Measurements from ENCODE around the gene HBE1. TPM values are rescaled to one million over a fixed set of nuclear protein-coding genes. Genes with fewer than 3 reads are reported as not detected.
A peak's percentile ranks its signal among the peaks of the same experiment; 100 is the strongest.
"Not testable (repeated sequence)": the region's sequence is repeated elsewhere in the genome, so short reads cannot be mapped to it uniquely, and the experiment has no call there.

HBE1 gene
- total RNA-seq, 6 donors from 2014 or later = 2.5 to 3.0 TPM; not detected in 4

DNA sequence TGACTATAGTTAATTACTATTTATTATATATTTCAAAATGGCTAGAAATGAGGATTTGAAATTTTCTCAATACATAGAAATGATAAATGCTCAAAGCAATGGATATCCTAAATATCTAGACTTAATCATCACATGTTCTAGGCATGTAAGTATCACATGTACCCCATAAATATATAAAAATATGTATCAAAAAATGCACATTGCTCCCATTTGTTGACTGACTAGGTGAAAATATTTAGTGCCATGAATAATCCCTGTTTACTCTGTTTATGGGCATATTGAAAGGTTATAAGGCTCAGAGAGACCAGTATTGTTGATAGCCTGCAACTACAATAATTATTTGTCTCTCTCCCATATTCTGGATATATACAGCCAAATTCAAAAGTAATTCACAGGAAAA, 3.1 kb downstream of the HBE1 start:
- no peaks in the 10 kb centered on the region for H3K36me3 ChIP-seq

DNA sequence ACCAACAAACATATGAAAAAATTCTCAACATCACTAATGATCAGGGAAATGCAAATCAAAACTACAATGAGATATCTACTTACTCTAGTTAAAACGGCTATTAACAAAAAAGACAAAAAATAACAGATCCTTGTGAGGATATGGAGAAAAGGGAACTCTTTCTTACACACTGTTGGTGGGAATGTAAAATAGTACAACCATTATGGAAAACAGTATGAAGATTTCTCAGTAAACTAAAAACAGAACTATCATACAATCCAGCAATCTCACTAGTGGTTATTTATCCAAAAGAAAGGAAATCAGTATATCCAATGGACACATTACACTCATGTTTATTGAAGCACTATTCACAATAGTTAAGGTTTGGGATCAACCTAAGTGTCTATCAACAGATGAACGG, 3.9 kb downstream of the HBE1 start:
- no peaks in the 10 kb centered on the region for H3K4me1 ChIP-seq
- TF ChIP-seq EP300 (IDR thresholded peaks at IDR 0.05) = no peak
- TF ChIP-seq POLR2A (IDR thresholded peaks at IDR 0.05) = no peak
- no peak for TF ChIP-seq CTCF (IDR thresholded peaks at IDR 0.05)
- no peak for TF ChIP-seq POLR2AphosphoS5 (IDR thresholded peaks at IDR 0.05)
- ATAC-seq (ENCODE audit: low FRiP score in 2 of 2) = no peak
- DNase-seq = no peak
- no peak overlapping the region for H3K4me3 ChIP-seq
- H3K27me3 ChIP-seq = no peaks in the 10 kb centered on the region
- H3K36me3 ChIP-seq = no peaks in the 10 kb centered on the region
- H3K27ac ChIP-seq = no peak overlapping the region
- WGBS, 2 donors = 46 to 70% methylated on average over 2 of the region's 2 CpGs
- H3K9me3 ChIP-seq = no peaks in the 10 kb centered on the region

More for the DNA sequence above, 3.1 kb downstream of the HBE1 start:
- DNase-seq = no peak
- Histone ChIP-seq H3K9me3 (no peaks in the 10 kb centered on the region), H3K4me1 (no peaks in the 10 kb centered on the region), H3K27me3 (no peaks in the 10 kb centered on the region), H3K4me3 (no peak overlapping the region), H3K27ac (no peak overlapping the region)
- TF ChIP-seq CTCF (IDR thresholded peaks at IDR 0.05) (no peak), EP300 (IDR thresholded peaks at IDR 0.05) (no peak), POLR2A (IDR thresholded peaks at IDR 0.05) (no peak), POLR2AphosphoS5 (IDR thresholded peaks at IDR 0.05) (no peak)
- no peak for ATAC-seq (ENCODE audit: low FRiP score in 2 of 2)

DNA sequence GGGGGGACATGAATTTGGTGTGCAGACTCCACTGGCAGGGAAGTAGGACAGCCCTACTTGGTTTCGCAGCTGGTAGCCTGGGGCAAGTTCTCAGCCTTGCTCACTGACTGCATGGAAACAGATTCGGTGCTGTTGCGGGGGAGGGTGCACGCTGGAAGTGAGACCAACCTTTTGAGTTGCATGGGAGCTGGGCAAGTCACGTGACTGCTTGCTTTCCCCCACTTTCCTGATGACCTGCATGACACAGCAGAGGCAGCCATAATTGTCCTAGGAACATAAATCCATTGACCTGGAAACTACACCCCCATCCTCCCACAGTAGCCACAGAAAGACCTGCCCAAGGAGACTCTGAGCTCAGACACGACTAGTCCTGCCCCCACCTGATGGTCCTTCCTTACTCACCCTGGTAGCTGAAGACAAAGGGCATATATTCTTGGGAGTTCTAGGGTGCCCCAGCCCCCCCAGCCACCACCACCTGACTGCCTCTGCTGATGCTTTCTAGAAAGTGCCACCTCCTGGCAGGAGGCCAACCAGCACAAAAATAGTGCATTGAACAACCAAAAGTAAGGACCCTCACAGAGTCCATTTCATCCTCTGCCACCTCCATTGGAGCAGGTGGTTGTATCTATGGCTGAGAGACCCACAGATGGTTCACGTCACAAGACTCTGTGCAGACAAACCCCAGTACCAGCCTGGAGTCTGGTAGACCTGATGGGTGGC, 11.0 kb downstream of the HBE1 start:
- no peak for TF ChIP-seq EP300 (IDR thresholded peaks at IDR 0.05)
- TF ChIP-seq POLR2A (IDR thresholded peaks at IDR 0.05) = no peak
- no peak for TF ChIP-seq CTCF (IDR thresholded peaks at IDR 0.05)
- no peak for TF ChIP-seq POLR2AphosphoS5 (IDR thresholded peaks at IDR 0.05)
- Histone ChIP-seq H3K4me3 (no peak overlapping the region), H3K4me1 (no peaks in the 10 kb centered on the region), H3K36me3 (no peaks in the 10 kb centered on the region), H3K27me3 (no peaks in the 10 kb centered on the region), H3K27ac (no peak overlapping the region), H3K9me3 (no peaks in the 10 kb centered on the region)
- WGBS, 2 donors = 81 to 82% methylated on average over 4 to 7 of the region's 7 CpGs
- ATAC-seq (ENCODE audit: low FRiP score in 2 of 2) (no peak), DNase-seq (no peak)

DNA sequence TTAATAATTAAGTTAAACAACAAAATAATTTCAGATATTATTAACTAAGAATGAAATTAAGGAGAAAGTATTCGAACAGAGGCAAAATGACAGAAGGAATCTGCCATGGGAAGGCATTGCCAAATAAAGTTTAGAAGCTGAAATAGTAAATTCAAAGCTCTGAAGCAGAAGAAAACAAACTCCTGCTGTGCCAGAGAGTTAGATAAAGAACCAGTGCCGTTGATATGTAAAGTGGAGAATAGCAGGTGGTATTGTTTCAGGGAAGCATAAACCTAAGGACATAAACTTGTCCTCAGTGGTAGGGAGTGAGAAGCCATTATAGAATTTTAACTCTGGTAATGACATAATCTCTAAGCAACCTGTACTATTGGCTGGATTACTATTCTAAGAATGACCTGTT, 12.4 kb downstream of the HBE1 start:
- Histone ChIP-seq H3K27me3 (no peaks in the 10 kb centered on the region), H3K4me3 (no peak overlapping the region), H3K4me1 (no peaks in the 10 kb centered on the region), H3K27ac (no peak overlapping the region), H3K9me3 (no peaks in the 10 kb centered on the region), H3K36me3 (no peaks in the 10 kb centered on the region)
- 26 to 40% methylated on average over 2 of the region's 2 CpGs for WGBS, 2 donors
- no peak for ATAC-seq (ENCODE audit: low FRiP score in 2 of 2)
- DNase-seq = no peak
- TF ChIP-seq POLR2A (IDR thresholded peaks at IDR 0.05) (no peak), CTCF (IDR thresholded peaks at IDR 0.05) (no peak), EP300 (IDR thresholded peaks at IDR 0.05) (no peak), POLR2AphosphoS5 (IDR thresholded peaks at IDR 0.05) (no peak)

DNA sequence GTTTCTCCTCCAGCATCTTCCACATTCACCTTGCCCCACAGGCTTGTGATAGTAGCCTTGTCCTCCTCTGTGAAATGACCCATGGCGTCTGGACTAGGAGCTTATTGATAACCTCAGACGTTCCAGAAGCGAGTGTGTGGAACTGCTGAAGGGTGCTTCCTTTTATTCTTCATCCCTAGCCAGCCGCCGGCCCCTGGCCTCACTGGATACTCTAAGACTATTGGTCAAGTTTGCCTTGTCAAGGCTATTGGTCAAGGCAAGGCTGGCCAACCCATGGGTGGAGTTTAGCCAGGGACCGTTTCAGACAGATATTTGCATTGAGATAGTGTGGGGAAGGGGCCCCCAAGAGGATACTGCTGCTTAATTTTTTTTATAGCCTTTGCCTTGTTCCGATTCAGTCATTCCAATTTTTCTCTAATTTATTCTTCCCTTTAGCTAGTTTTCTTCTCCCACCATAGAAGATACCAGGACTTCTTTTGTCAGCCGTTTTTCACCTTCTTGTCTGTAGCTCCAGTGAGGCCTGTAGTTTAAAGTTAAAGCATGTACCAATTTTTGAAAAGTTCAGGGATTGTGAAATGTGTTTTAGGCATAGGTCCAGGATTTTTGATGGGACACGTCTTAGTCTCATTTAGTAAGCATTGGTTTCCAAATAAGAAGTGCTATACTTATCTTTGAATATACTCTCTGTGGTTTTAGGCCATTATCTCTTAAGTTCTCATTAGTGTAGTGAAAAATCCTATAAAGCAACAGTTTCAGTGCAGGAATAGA, 14.9 kb downstream of the HBE1 start, which contains the start of gene HBG2:
Gene HBG2 (minus strand): TSS at position 136 of the 768 bp plus-strand sequence. CDS start 53 bp downstream, at position 83.
- 63 to 65% methylated on average over 4 of the region's 9 CpGs for WGBS, 2 donors
- H3K4me1 ChIP-seq; H3K27ac ChIP-seq; H3K27me3 ChIP-seq; H3K9me3 ChIP-seq; ATAC-seq (ENCODE audit: low FRiP score in 2 of 2); H3K4me3 ChIP-seq; H3K36me3 ChIP-seq; DNase-seq: not testable (repeated sequence)

DNA sequence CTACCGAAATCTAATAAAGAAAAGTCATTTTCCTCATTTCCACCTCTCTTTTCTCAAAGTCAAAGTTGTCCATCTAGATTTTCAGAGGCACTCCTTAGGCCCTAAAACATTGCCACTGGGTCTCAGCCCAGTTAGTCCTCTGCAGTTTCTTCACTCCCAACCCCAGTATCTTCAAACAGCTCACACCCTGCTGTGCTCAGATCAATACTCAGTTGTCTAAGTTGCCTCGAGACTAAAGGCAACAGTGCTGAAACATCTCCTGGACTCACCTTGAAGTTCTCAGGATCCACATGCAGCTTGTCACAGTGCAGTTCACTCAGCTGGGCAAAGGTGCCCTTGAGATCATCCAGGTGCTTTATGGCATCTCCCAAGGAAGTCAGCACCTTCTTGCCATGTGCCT, 15.7 kb downstream of the HBE1 start:
- not testable (repeated sequence) for H3K4me1 ChIP-seq, H3K27me3 ChIP-seq, H3K4me3 ChIP-seq, H3K9me3 ChIP-seq, DNase-seq, H3K27ac ChIP-seq, H3K36me3 ChIP-seq
- WGBS, 2 donors = 80% methylated on average over 2 of the region's 2 CpGs
- ATAC-seq (ENCODE audit: low FRiP score in 2 of 2) = peak; percentile 46 to 56

DNA sequence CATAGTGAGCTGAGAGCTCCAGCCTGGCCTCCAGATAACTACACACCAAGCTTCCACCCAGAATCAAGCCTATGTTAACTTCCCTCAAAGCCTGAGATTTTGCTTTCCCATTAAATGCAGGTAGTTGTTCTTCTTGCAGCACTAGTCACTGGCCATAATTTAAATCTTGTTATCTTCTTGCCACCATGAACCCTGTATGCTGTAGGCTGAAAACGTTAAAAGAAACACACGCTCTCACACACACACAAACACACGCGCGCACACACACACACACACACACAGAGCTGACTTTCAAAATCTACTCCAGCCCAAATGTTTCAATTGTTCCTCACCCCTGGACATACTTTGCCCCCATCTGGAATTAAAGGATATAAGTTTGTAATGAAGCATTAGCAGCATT, 16.3 kb downstream of the HBE1 start:
- not testable (repeated sequence) for H3K27me3 ChIP-seq; H3K27ac ChIP-seq; ATAC-seq (ENCODE audit: low FRiP score in 2 of 2); H3K4me3 ChIP-seq; H3K4me1 ChIP-seq; H3K36me3 ChIP-seq; H3K9me3 ChIP-seq; DNase-seq
- WGBS, 2 donors = 51 to 85% methylated on average over 5 of the region's 5 CpGs

Data from upper lobe of left lung (tissue), 6 donors.